Endothelial cell of umbilical vein (primary cell): ENCODE data around the gene PITX2. TPM values are rescaled to one million over a fixed set of nuclear protein-coding genes. Genes with fewer than 3 reads are reported as not detected.

Experiments
- BruUV-seq: library from RNA; stranded (reverse); fragments of 400-500 nt; replicated peaks from 2 replicates; lab custom pipeline; 2021; lab: Mats Ljungman, UMichigan
- CTCF ChIA-PET: fragments of 300-600, 350-600 bp; sonication (Branson Sonifier 250); formaldehyde crosslinking; loops from one replicate; lab custom pipeline; 2021; ENCODE audit warnings: antibody characterized with exemption, inconsistent platforms; lab: Charles Lee
- POLR2A ChIA-PET: fragments of 300-600, 350-600 bp; sonication (Branson Sonifier 250); formaldehyde crosslinking; loops from one replicate; lab custom pipeline; 2021; ENCODE audit warnings: antibody characterized with exemption, inconsistent platforms; lab: Charles Lee
- DNase-seq: peaks from one replicate; pipeline ENCODE4 v3.0.0-alpha.2; 2011; ENCODE audit warnings: low read depth, low spot score
- FAIRE-seq: peaks from 2 replicates; lab custom pipeline; 2011; peaks lifted over from hg19 to GRCh38; lab: Jason Lieb, UNC
- H2AFZ ChIP-seq: 2 replicates; pipeline ENCODE4 v1.6.0; 2012; ENCODE audit warnings: low read depth, low read length, control low read depth, inconsistent platforms
- H3K27ac ChIP-seq: 2 replicates; pipeline ENCODE4 v1.5.1; 2011; ENCODE audit warnings: low read depth, mild to moderate bottlenecking, control low read depth, low read length, moderate library complexity; ENCODE audit not compliant: insufficient read depth
- H3K27me3 ChIP-seq, 2 experiments: 2 replicates each; pipeline versions ENCODE4 v1.6.0 to v1.6.1; 2011; ENCODE audit warnings: low read length in 2 of 2, mixed read lengths in 1 of 2; ENCODE audit not compliant: control insufficient read depth in 2 of 2, insufficient read depth in 2 of 2
- H3K36me3 ChIP-seq, 2 experiments: 2 replicates in 1 of 2; 3 replicates in 1 of 2; pipeline ENCODE4 v1.5.1; 2011; ENCODE audit warnings: low read length in 2 of 2, mild to moderate bottlenecking in 1 of 2, moderate library complexity in 1 of 2; ENCODE audit not compliant: control insufficient read depth in 2 of 2, insufficient read depth in 2 of 2; ENCODE audit errors: extremely low read depth in 1 of 2
- H3K4me1 ChIP-seq: 3 replicates; pipeline ENCODE4 v1.5.1; 2011; ENCODE audit warnings: mild to moderate bottlenecking, low read length; ENCODE audit not compliant: control insufficient read depth, insufficient read depth; ENCODE audit errors: extremely low read depth
- H3K4me2 ChIP-seq: 2 replicates; pipeline ENCODE4 v1.6.1; 2011; ENCODE audit warnings: low read length, control low read depth, mixed read lengths; ENCODE audit not compliant: insufficient read depth
- H3K4me3 ChIP-seq, 3 experiments: fragments of 200-600 bp in 1 of 3; sonication (generic), shearing (Covaris generic) in 1 of 3; replicated peaks in 1 of 3; 2 replicates each; pipeline ENCODE4 v1.5.1; 2011 to 2016; ENCODE audit warnings: control low read depth in 3 of 3, low read length in 3 of 3, mild to moderate bottlenecking in 2 of 3, inconsistent platforms in 1 of 3, low read depth in 1 of 3, moderate library complexity in 1 of 3; ENCODE audit not compliant: insufficient read depth in 1 of 3
- H3K79me2 ChIP-seq: 2 replicates; pipeline ENCODE4 v1.6.0; 2012; ENCODE audit warnings: low read length, inconsistent platforms; ENCODE audit not compliant: control insufficient read depth, insufficient read depth
- H3K9ac ChIP-seq: replicated peaks from 2 replicates; pipeline ENCODE3; 2011; ENCODE audit warnings: low read length, control low read depth; ENCODE audit not compliant: insufficient read depth; ENCODE audit errors: extremely low read depth
- H3K9me1 ChIP-seq: replicated peaks from 3 replicates; pipeline ENCODE4 v1.6.0; 2011; ENCODE audit warnings: mild to moderate bottlenecking, low read length; ENCODE audit not compliant: control insufficient read depth, insufficient read depth; ENCODE audit errors: extremely low read depth
- H3K9me3 ChIP-seq: replicated peaks from 2 replicates; pipeline ENCODE4 v1.5.1; 2012; ENCODE audit warnings: low read length, inconsistent platforms; ENCODE audit not compliant: control insufficient read depth, insufficient read depth
- H4K20me1 ChIP-seq: replicated peaks from 2 replicates; pipeline ENCODE3; 2011; ENCODE audit warnings: mild to moderate bottlenecking, low read length; ENCODE audit not compliant: control insufficient read depth, insufficient read depth; ENCODE audit errors: extremely low read depth
- EZH2 ChIP-seq: IDR thresholded peaks from 2 replicates; pipeline ENCODE4 v1.6.1; 2012; ENCODE audit warnings: borderline replicate concordance, low read depth, mild to moderate bottlenecking, moderate library complexity, low read length, inconsistent platforms; ENCODE audit not compliant: severe bottlenecking
- POLR2A ChIP-seq: IDR thresholded peaks from 2 replicates; pipeline ENCODE4 v1.6.1; 2012; ENCODE audit warnings: low read depth, mild to moderate bottlenecking, control low read depth, low read length
- dilution Hi-C: fragments of 300-500 bp; cut with MboI; formaldehyde crosslinking; loops from one replicate; pipeline ENCODE4 v1.15.0; 2019; ENCODE audit warnings: low sequenced_read_pairs; ENCODE audit not compliant: extremely low pct_ligation_motif_present
- intact Hi-C: fragments of 100-400 bp; cut with micrococcal nuclease; formaldehyde crosslinking; loops from one replicate; pipeline ENCODE4 v1.10.0; 2022
- polyA plus RNA-seq, 4 experiments: library from polyadenylated mRNA; depleted of rRNA in 3 of 4; stranded (reverse) in 3 of 4; unstranded in 1 of 4; fragments of >200 nt; gene quantifications; 2 replicates each; pipeline versions ENCODE4 v1.2.1 to v1.2.3, GENCODE V29; 2011 to 2012; ENCODE audit warnings: missing spikeins in 1 of 4
- total RNA-seq: library from RNA; stranded (reverse); gene quantifications from 2 replicates; pipeline ENCODE4 v1.2.3, GENCODE V29; 2021

Gene PITX2
- total and polyA plus RNA-seq, 2 donors (not counting 3 experiments of a cell fraction or from before 2014, with no cell fraction given): 0.04 to 0.31 TPM

GRCh38 chr4:110618581-110619462, 4.1 kb downstream of the PITX2 start:
- DNase-seq: no peak
- no TSS peak for BruUV-seq
- Histone ChIP-seq H3K9ac (no peak overlapping the region), H2AFZ (no peak overlapping the region), H3K27me3 (peaks cover 91 to 100% of the 10 kb centered on the region in 2 experiments), H3K4me3 (no peak overlapping the region), H3K4me2 (no peak overlapping the region), H3K9me3 (no peaks in the 10 kb centered on the region), H3K4me1 (peaks cover 8% of the 10 kb centered on the region), H3K36me3 (no peaks in the 10 kb centered on the region), H4K20me1 (peaks cover 3% of the 10 kb centered on the region), H3K79me2 (no peaks in the 10 kb centered on the region), H3K27ac (no peak overlapping the region), H3K9me1 (no peaks in the 10 kb centered on the region)
- ChIA-PET POLR2A (no interaction called here), CTCF (interaction anchor here (1.0 kb wide), 1 partner anchor 21 kb away, joined by 3 read pairs; no protein-coding TSS in a partner anchor)
- no peak for FAIRE-seq
- peak; percentile 58 for TF ChIP-seq EZH2
- no peak for TF ChIP-seq POLR2A
- dilution Hi-C loops: no loop called here
- intact Hi-C loops: no loop called here

DNA sequence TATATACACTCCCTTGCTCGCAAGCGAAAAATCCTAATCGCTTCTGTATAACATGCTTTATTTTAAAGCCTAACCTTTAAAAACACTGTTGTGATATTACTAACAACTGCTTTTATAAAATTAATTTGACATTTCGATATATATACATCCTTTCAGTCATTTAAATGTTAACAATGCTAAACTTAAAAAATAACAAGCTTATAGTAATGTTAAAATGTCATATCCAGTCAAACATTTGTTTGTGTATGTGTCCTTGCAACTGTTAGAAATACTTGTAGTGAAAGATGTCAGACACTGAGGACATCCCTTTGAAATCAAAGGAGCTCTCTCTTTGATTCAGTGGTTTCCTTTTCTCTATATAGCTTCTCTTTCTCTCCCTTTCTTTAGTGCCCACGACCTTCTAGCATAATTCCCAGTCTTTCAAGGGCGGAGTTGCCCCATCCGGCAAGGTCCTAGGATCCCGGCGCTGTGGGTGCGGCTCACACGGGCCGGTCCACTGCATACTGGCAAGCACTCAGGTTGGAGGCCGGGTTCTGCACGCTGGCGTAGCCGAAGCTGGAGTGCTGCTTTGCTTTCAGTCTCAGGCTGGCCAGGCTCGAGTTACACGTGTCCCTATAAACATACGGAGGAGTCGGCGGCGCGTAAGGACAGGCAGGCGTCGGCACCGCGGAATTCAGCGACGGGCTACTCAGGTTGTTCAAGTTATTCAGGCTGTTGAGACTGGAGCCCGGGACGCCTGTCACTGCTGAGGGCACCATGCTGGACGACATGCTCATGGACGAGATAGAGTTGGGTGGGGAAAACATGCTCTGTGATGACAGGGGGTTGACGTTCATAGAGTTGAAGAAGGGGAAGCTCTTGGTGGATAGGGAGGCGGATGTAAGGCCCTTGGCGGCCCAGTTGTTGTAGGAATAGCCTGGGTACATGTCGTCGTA, 5.0 kb downstream of the PITX2 start:
- H2AFZ ChIP-seq: no peak overlapping the region
- FAIRE-seq: no peak
- peaks cover 89 to 100% of the 10 kb centered on the region in 2 experiments for H3K27me3 ChIP-seq
- no peaks in the 10 kb centered on the region for H3K79me2 ChIP-seq
- H3K27ac ChIP-seq: no peak overlapping the region
- CTCF ChIA-PET: interaction anchor here (1.0 kb wide), 1 partner anchor 22 kb away, joined by 3 read pairs; no protein-coding TSS in a partner anchor
- DNase-seq: no peak
- no TSS peak for BruUV-seq
- no peak overlapping the region for H3K4me2 ChIP-seq
- peaks cover 3% of the 10 kb centered on the region for H4K20me1 ChIP-seq
- no peaks in the 10 kb centered on the region for H3K9me1 ChIP-seq
- peaks cover 8% of the 10 kb centered on the region for H3K4me1 ChIP-seq
- H3K9me3 ChIP-seq: no peaks in the 10 kb centered on the region
- H3K36me3 ChIP-seq: no peaks in the 10 kb centered on the region
- H3K4me3 ChIP-seq: no peak overlapping the region
- intact Hi-C loops (no loop called here), dilution Hi-C loops (no loop called here)
- TF ChIP-seq POLR2A (no peak), EZH2 (peak; percentile 92)
- POLR2A ChIA-PET: no interaction called here
- no peak overlapping the region for H3K9ac ChIP-seq
